H9 (cell line): ENCODE data around the gene GEN1. TPM values are rescaled to one million over a fixed set of nuclear protein-coding genes. Genes with fewer than 3 reads are reported as not detected.
"Not testable (repeated sequence)": the region's sequence is repeated elsewhere in the genome, so short reads cannot be mapped to it uniquely, and the experiment has no call there.

Experiments used
- DNase-seq: peaks from one replicate; pipeline ENCODE4 v3.0.0-alpha.2; 2017
- H2AFZ ChIP-seq: one replicate; pipeline ENCODE4 v1.6.1; 2013; ENCODE audit warnings: mild to moderate bottlenecking, low read length, control low read depth, moderate library complexity
- H2AK5ac ChIP-seq: 2 replicates; pipeline ENCODE4 v1.6.1; 2013; ENCODE audit warnings: low read length, control low read depth, mixed read lengths; ENCODE audit not compliant: insufficient read length
- H2BK120ac ChIP-seq: one replicate; pipeline ENCODE4 v1.6.1; 2013; ENCODE audit warnings: low read depth, mild to moderate bottlenecking, low read length, control low read depth, inconsistent platforms; ENCODE audit not compliant: poor library complexity, severe bottlenecking
- H2BK12ac ChIP-seq: 2 replicates; pipeline ENCODE4 v1.6.1; 2013; ENCODE audit warnings: low read length, control low read depth, mixed read lengths, low read depth; ENCODE audit not compliant: insufficient read length
- H2BK15ac ChIP-seq: 2 replicates; pipeline ENCODE4 v1.6.1; 2013; ENCODE audit warnings: low read depth, low read length, control low read depth
- H2BK20ac ChIP-seq: one replicate; pipeline ENCODE4 v1.6.1; 2013; ENCODE audit warnings: low read depth, mild to moderate bottlenecking, low read length, control low read depth, inconsistent platforms; ENCODE audit not compliant: poor library complexity, severe bottlenecking
- H2BK5ac ChIP-seq: 2 replicates; pipeline ENCODE4 v1.6.1; 2013; ENCODE audit warnings: low read length, control low read depth, mixed read lengths; ENCODE audit not compliant: insufficient read length
- H3K14ac ChIP-seq: 2 replicates; pipeline ENCODE4 v1.6.1; 2013; ENCODE audit warnings: low read length, control low read depth; ENCODE audit not compliant: insufficient read depth
- H3K18ac ChIP-seq: 2 replicates; pipeline ENCODE4 v1.6.1; 2013; ENCODE audit warnings: low read depth, mild to moderate bottlenecking, mixed read lengths, low read length, control low read depth; ENCODE audit not compliant: insufficient read length
- H3K23ac ChIP-seq: 2 replicates; pipeline ENCODE4 v1.6.1; 2013; ENCODE audit warnings: low read length, control low read depth, mixed read lengths, low read depth; ENCODE audit not compliant: insufficient read length
- H3K23me2 ChIP-seq: 2 replicates; pipeline ENCODE4 v1.6.1; 2013; ENCODE audit warnings: low read depth, mild to moderate bottlenecking, mixed read lengths, low read length, control low read depth; ENCODE audit not compliant: insufficient read length, poor library complexity, severe bottlenecking
- H3K27ac ChIP-seq: 2 replicates; pipeline ENCODE4 v1.5.1; 2013; ENCODE audit warnings: low read length, control low read depth, mixed read lengths, low read depth; ENCODE audit not compliant: insufficient read length
- H3K27me3 ChIP-seq: 2 replicates; pipeline ENCODE4 v1.6.1; 2013; ENCODE audit warnings: low read length, control low read depth, inconsistent platforms; ENCODE audit not compliant: insufficient read depth
- H3K4ac ChIP-seq: 2 replicates; pipeline ENCODE4 v1.6.1; 2013; ENCODE audit warnings: low read depth, mild to moderate bottlenecking, control low read depth, inconsistent platforms, low read length, moderate library complexity
- H3K4me1 ChIP-seq: 2 replicates; pipeline ENCODE4 v1.6.1; 2013; ENCODE audit warnings: low read length, control low read depth, inconsistent platforms; ENCODE audit not compliant: insufficient read depth
- H3K4me2 ChIP-seq: 2 replicates; pipeline ENCODE4 v1.6.1; 2013; ENCODE audit warnings: low read length, control low read depth, mixed read lengths; ENCODE audit not compliant: insufficient read length, insufficient read depth
- H3K56ac ChIP-seq: 2 replicates; pipeline ENCODE4 v1.6.1; 2013; ENCODE audit warnings: low read depth, mild to moderate bottlenecking, mixed read lengths, low read length, control low read depth; ENCODE audit not compliant: insufficient read length
- H3K79me1 ChIP-seq: 2 replicates; pipeline ENCODE4 v1.6.1; 2013; ENCODE audit warnings: low read depth, mild to moderate bottlenecking, moderate library complexity, low read length, control low read depth, inconsistent platforms; ENCODE audit not compliant: insufficient read depth, poor library complexity, severe bottlenecking
- H3K79me2 ChIP-seq: 2 replicates; pipeline ENCODE4 v1.6.1; 2013; ENCODE audit warnings: low read length, control low read depth, inconsistent platforms; ENCODE audit not compliant: insufficient read depth
- H3K9ac ChIP-seq: 2 replicates; pipeline ENCODE4 v1.6.1; 2013; ENCODE audit warnings: low read length, control low read depth, mixed read lengths; ENCODE audit not compliant: insufficient read length; ENCODE audit errors: extremely low read depth
- H3K9me3 ChIP-seq: one replicate; pipeline ENCODE4 v1.6.1; 2013; ENCODE audit warnings: low read depth, low read length, inconsistent platforms; ENCODE audit not compliant: control insufficient read depth
- H3T11ph ChIP-seq: one replicate; pipeline ENCODE4 v1.6.1; 2013; ENCODE audit warnings: mild to moderate bottlenecking, low read length, control low read depth, inconsistent platforms
- H4K20me1 ChIP-seq: one replicate; pipeline ENCODE4 v1.6.1; 2013; ENCODE audit not compliant: control insufficient read depth, insufficient read length, insufficient read depth
- H4K5ac ChIP-seq: 2 replicates; pipeline ENCODE4 v1.6.1; 2013; ENCODE audit warnings: low read depth, mild to moderate bottlenecking, mixed read lengths, low read length, control low read depth; ENCODE audit not compliant: insufficient read length
- H4K8ac ChIP-seq: replicated peaks from 2 replicates; pipeline ENCODE4 v1.6.1; 2013; ENCODE audit warnings: low read length, control low read depth, mixed read lengths, low read depth; ENCODE audit not compliant: insufficient read length
- H4K91ac ChIP-seq: 2 replicates; pipeline ENCODE4 v1.6.1; 2013; ENCODE audit warnings: low read depth, mild to moderate bottlenecking, moderate library complexity, mixed read lengths, low read length, control low read depth; ENCODE audit not compliant: insufficient read length
- H3K27ac Mint-ChIP-seq, 3 experiments: 2 replicates in 2 of 3; 3 replicates in 1 of 3; pipeline ENCODE4 v1.8.0; 2020 to 2021; ENCODE audit warnings: mixed read lengths in 3 of 3, mild to moderate bottlenecking in 1 of 3, moderate library complexity in 1 of 3
- H3K27me3 Mint-ChIP-seq: 2 replicates; pipeline ENCODE4 v1.8.0; 2021; ENCODE audit warnings: low read depth, mild to moderate bottlenecking, moderate library complexity, mixed read lengths
- H3K36me3 Mint-ChIP-seq, 3 experiments: 2 replicates in 2 of 3; 3 replicates in 1 of 3; pipeline ENCODE4 v1.8.0; 2020 to 2021; ENCODE audit warnings: low read depth in 3 of 3, mixed read lengths in 3 of 3; ENCODE audit not compliant: insufficient read depth in 1 of 3
- H3K4me1 Mint-ChIP-seq, 2 experiments: 2 replicates each; pipeline ENCODE4 v1.8.0; 2020; ENCODE audit warnings: mixed read lengths in 2 of 2
- H3K4me3 Mint-ChIP-seq, 2 experiments: 2 replicates in 1 of 2; 3 replicates in 1 of 2; pipeline ENCODE4 v1.8.0; 2020 to 2021; ENCODE audit warnings: mild to moderate bottlenecking in 2 of 2, mixed read lengths in 2 of 2, moderate library complexity in 1 of 2
- H3K9me3 Mint-ChIP-seq, 2 experiments: 2 replicates in 1 of 2; 3 replicates in 1 of 2; pipeline ENCODE4 v1.8.0; 2020; ENCODE audit warnings: mild to moderate bottlenecking in 2 of 2, mixed read lengths in 2 of 2, moderate library complexity in 1 of 2
- WGBS: extraction: QIAGEN DNeasy Blood & Tissue Kit; methylation state at CpG from one replicate; pipeline ENCODE4 v1.1.7; 2013; ENCODE audit warnings: missing lambda C conversion rate, low lambda C conversion rate, mixed read lengths; ENCODE audit not compliant: insufficient read length; ENCODE audit errors: extremely low coverage; 5-methylcytosine and 5-hydroxymethylcytosine counted together
- total RNA-seq: library from RNA; stranded (reverse); gene quantifications from 2 replicates; pipeline ENCODE4 v1.2.1, GENCODE V29; 2021
- TF ChIP-seq, protein P1 (sequence below): fragments of 200-600 bp; sonication (generic); conservative IDR thresholded peaks from 3 replicates; pipeline ENCODE4 v1.8.0; 2021; ENCODE audit warnings: antibody characterized with exemption, mild to moderate bottlenecking

GEN1 gene
- total RNA-seq, 1 experiment from 2014 or later: 28.1 TPM

DNA sequence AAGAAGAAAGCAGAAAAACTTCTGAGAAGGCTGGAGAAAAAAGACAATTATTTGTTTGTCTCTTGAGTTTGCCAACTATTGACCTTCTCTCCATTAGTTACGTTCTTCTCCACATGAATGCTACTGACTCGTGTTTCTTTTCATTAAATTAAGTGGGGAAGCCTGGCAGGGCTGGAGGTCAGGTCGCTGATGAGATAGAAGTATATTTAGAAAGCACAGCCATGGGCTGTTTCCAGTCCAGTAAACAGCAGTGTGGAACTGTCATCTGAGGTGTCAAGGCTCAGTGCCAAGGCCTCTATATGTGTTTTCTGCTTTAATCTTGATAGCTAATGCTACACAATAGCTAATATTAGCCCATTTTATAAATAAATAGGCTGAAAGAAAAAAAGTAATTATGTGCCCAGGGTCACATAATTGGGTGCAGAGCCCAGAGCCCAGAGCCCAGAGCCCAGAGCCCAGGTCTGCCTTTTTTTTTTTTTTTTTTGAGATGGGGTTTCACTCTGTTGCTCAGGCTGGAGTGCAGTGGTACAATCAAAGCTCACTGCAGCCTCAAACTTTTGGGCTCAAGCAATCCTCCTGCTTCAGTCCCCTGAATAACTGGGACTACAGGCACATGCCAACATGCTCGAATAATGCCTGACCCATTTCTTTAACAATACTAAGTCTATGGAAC is 68.6 kb downstream of the GEN1 start:
- no peak overlapping the region for H3K9ac ChIP-seq
- no peaks in the 10 kb centered on the region for H3K9me3 ChIP-seq
- H4K5ac ChIP-seq: no peak overlapping the region
- no peak overlapping the region for H4K8ac ChIP-seq
- no peak overlapping the region for H4K91ac ChIP-seq
- no peaks in the 10 kb centered on the region for H3K79me2 ChIP-seq
- no peak overlapping the region for H3K56ac ChIP-seq
- Mint-ChIP-seq H3K36me3 (peaks cover 0 to 4% (median 0%) of the 10 kb centered on the region in 3 experiments; a peak in 1 of 7 replicates), H3K9me3 (peaks cover 0 to 4% of the 10 kb centered on the region in 2 experiments; a peak in 3 of 5 replicates), H3K4me1 (peaks cover 32% of the 10 kb centered on the region in 2 experiments), H3K27me3 (peaks cover 42% of the 10 kb centered on the region), H3K4me3 (no peak overlapping the region), H3K27ac (no peak overlapping the region)
- no peak overlapping the region for H3K4ac ChIP-seq
- no peak overlapping the region for H2AFZ ChIP-seq
- no peaks in the 10 kb centered on the region for H4K20me1 ChIP-seq
- H2BK120ac ChIP-seq: no peak overlapping the region
- H2BK15ac ChIP-seq: no peak overlapping the region
- H3K27ac ChIP-seq: no peak overlapping the region
- H2BK12ac ChIP-seq: no peak overlapping the region
- no CpG with 5 or more reads among the region's 4 CpGs for WGBS
- no peak overlapping the region for H2BK5ac ChIP-seq
- TF ChIP-seq, protein P1, sequence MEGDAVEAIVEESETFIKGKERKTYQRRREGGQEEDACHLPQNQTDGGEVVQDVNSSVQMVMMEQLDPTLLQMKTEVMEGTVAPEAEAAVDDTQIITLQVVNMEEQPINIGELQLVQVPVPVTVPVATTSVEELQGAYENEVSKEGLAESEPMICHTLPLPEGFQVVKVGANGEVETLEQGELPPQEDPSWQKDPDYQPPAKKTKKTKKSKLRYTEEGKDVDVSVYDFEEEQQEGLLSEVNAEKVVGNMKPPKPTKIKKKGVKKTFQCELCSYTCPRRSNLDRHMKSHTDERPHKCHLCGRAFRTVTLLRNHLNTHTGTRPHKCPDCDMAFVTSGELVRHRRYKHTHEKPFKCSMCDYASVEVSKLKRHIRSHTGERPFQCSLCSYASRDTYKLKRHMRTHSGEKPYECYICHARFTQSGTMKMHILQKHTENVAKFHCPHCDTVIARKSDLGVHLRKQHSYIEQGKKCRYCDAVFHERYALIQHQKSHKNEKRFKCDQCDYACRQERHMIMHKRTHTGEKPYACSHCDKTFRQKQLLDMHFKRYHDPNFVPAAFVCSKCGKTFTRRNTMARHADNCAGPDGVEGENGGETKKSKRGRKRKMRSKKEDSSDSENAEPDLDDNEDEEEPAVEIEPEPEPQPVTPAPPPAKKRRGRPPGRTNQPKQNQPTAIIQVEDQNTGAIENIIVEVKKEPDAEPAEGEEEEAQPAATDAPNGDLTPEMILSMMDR: no peak
- no peaks in the 10 kb centered on the region for H3K27me3 ChIP-seq
- no peak overlapping the region for H3K18ac ChIP-seq
- H2AK5ac ChIP-seq: no peak overlapping the region
- H3K79me1 ChIP-seq: no peaks in the 10 kb centered on the region
- no peak overlapping the region for H3K23ac ChIP-seq
- no peak overlapping the region for H2BK20ac ChIP-seq
- no peak overlapping the region for H3T11ph ChIP-seq
- no peak overlapping the region for H3K4me2 ChIP-seq
- H3K14ac ChIP-seq: no peak overlapping the region
- no peak for DNase-seq
- no peaks in the 10 kb centered on the region for H3K23me2 ChIP-seq
- peaks cover 3% of the 10 kb centered on the region; the same call in 1 of the 2 replicates for H3K4me1 ChIP-seq

- not testable (repeated sequence) for H3K23ac ChIP-seq, H2BK15ac ChIP-seq, H3K27ac ChIP-seq, H3K9me3 ChIP-seq, H2AFZ ChIP-seq, H3K79me1 ChIP-seq, H4K91ac ChIP-seq, H3K23me2 ChIP-seq, H3K4ac ChIP-seq, H3K4me1 ChIP-seq, H3K4me2 ChIP-seq, H3K36me3 Mint-ChIP-seq, DNase-seq, H3T11ph ChIP-seq, H2AK5ac ChIP-seq, H4K20me1 ChIP-seq, H4K5ac ChIP-seq, H3K27ac Mint-ChIP-seq, H3K56ac ChIP-seq, H3K79me2 ChIP-seq, H3K18ac ChIP-seq, H2BK12ac ChIP-seq, H3K27me3 ChIP-seq, H2BK120ac ChIP-seq, H2BK5ac ChIP-seq, H3K9me3 Mint-ChIP-seq, H3K14ac ChIP-seq, H3K9ac ChIP-seq, H2BK20ac ChIP-seq, H4K8ac ChIP-seq, H3K4me3 Mint-ChIP-seq
- H3K27me3 Mint-ChIP-seq: peaks cover 51% of the 10 kb centered on the region
- H3K4me1 Mint-ChIP-seq: peaks cover 42 to 43% of the 10 kb centered on the region in 2 experiments
- no CpG with 5 or more reads among the region's 4 CpGs for whole genome bisulfite sequencing
These were observed 69.7 kb downstream of the GEN1 start for GRCh38 chr2:17823646-17824045.
